ENCODE data around the gene TRIO. TPM values are rescaled to one million over a fixed set of nuclear protein-coding genes. Genes with fewer than 3 reads are reported as not detected.

TRIO gene
- total RNA-seq, 1 experiment from 2014 or later = 68.4 TPM

DNA sequence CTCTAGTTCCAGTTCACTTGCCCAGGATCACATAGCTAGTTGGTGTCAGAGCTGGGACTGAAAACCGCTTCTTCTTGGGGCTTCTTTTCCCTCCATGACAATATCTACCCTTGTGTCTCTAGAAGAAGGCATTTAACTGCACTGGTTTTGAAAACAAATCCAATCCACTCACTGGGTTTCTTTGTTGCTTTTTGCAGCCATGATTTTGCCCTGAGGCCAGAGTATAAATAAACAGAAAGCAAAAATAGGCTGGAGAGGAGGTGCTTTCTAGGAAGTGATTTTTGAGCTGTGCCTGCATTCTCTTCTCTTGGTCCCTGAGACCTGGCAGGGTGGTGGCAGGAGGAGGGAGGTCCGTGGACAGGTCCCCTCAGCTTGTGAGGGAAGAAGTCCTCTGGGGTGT, 6.9 kb upstream of the TRIO start (continued):
- TF ChIP-seq REST (IDR thresholded peaks at IDR 0.05; ENCODE audit: low read depth) (no peak), POLR2A (IDR thresholded peaks at IDR 0.05; ENCODE audit: borderline replicate concordance, extremely low read depth, insufficient read depth, insufficient read length) (no peak), JUND (IDR thresholded peaks at IDR 0.05) (no peak), ZFX (IDR thresholded peaks at IDR 0.05) (no peak), ZNF274 (IDR thresholded peaks at IDR 0.05; ENCODE audit: low read depth, low read length) (no peak), SIN3A (IDR thresholded peaks at IDR 0.05; ENCODE audit: low read depth) (no peak), TCF7L2 (IDR thresholded peaks at IDR 0.05; ENCODE audit: borderline replicate concordance, extremely low read depth, insufficient read depth, insufficient read length) (no peak), SP1 (IDR thresholded peaks at IDR 0.05; ENCODE audit: low read depth) (no peak), POLR2AphosphoS5 (IDR thresholded peaks at IDR 0.05; ENCODE audit: low read depth, low read length) (no peak), EGR1 (IDR thresholded peaks at IDR 0.05; ENCODE audit: low read depth) (no peak), EZH2phosphoT487 (IDR thresholded peaks at IDR 0.05; ENCODE audit: borderline replicate concordance) (no peak), RAD21 (IDR thresholded peaks at IDR 0.05; ENCODE audit: low read depth) (no peak), ELF1 (IDR thresholded peaks at IDR 0.05; ENCODE audit: borderline replicate concordance, low read depth) (no peak), SRF (IDR thresholded peaks at IDR 0.05; ENCODE audit: low read depth) (no peak)
- TF ChIP-seq, protein P1, sequence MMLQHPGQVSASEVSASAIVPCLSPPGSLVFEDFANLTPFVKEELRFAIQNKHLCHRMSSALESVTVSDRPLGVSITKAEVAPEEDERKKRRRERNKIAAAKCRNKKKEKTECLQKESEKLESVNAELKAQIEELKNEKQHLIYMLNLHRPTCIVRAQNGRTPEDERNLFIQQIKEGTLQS (IDR thresholded peaks at IDR 0.05) = no peak

Measured in HCT116 (cell line).